NCI-H446 (cell line): Measurements from ENCODE around the gene KLHL29.
A peak's percentile ranks its signal among the peaks of the same experiment; 100 is the strongest.

Experiments
- DNase-seq, 2 experiments: peaks; one replicate each; lab custom pipeline; 2025; lab: John Stamatoyannopoulos, UW

KLHL29 gene

DNA sequence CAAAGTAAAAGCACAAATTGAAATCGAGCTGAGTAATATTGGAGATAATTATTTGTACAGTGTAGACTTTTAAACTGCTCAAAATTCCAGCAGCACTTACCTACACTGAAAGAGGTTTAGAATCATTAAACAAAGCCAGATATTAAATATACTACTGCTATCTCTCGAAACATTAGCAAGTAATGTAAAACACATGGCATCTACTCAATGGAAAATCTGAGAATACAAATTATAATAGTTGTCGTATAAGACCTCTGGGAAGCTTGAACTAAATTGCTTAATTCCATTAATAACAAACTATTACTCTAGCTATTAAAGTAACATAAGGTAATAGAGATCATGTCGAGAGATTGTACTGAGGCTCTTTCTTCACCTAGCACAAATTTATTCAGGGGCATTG, 108.9 kb downstream of the KLHL29 start:
- no peak for DNase-seq

GRCh38 chr2:23494286-23494685, 109.3 kb downstream of the KLHL29 start:
- no peak for DNase-seq

GRCh38 chr2:23495661-23496114, 110.7 kb downstream of the KLHL29 start:
- peak; percentile 58 to 88 for DNase-seq

GRCh38 chr2:23496456-23496855, 111.5 kb downstream of the KLHL29 start:
- no peak for DNase-seq

DNA sequence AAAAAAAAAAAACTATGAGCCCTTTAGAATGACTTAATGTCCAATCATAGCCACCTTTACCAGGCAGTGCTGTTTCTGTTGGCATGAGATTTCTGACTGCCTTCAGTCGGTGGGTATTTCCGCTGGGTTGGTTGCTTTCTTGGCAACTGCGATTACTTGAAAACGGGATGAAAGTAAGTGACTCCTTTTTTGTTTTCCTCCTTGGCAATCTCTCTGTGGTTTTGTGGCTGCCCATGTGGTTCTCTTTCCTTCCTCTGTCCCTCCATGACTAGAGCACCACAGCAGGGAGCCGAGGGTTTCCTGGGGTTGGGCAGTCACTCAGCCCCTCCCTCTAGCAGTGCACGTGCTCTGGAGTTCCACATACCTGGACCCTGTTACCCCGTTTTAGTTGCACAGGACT, 112.1 kb downstream of the KLHL29 start:
- peak in 1 of 2 experiments; percentile 64 for DNase-seq

DNA sequence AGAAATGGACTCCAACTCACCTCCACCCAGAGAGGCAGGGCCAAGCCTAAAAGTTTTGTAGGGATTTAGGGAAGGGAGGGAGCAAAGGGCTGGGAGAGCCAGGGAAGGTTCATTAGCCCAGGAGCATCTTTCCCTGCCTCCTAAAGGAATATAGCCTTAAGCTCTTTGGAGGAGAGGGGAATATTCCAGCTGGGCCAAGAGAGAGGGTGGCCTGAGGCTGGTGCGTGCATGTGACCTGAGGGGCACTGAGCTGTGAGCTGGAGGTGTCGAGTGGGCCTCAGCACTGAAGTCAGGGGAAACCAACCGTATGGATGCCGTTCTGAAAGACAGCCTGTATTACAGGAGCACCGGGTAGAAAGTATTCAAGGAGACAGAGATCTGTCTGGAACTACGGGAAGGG, 112.6 kb downstream of the KLHL29 start:
- DNase-seq: no peak

GRCh38 chr2:23498943-23499342, 114.0 kb downstream of the KLHL29 start:
- no peak for DNase-seq

GRCh38 chr2:23499439-23499838, 114.5 kb downstream of the KLHL29 start:
- no peak for DNase-seq

- DNase-seq: no peak
These were observed 115.9 kb downstream of the KLHL29 start for GRCh38 chr2:23500836-23501235.

GRCh38 chr2:23502096-23502495, 117.1 kb downstream of the KLHL29 start:
- no peak for DNase-seq

DNA sequence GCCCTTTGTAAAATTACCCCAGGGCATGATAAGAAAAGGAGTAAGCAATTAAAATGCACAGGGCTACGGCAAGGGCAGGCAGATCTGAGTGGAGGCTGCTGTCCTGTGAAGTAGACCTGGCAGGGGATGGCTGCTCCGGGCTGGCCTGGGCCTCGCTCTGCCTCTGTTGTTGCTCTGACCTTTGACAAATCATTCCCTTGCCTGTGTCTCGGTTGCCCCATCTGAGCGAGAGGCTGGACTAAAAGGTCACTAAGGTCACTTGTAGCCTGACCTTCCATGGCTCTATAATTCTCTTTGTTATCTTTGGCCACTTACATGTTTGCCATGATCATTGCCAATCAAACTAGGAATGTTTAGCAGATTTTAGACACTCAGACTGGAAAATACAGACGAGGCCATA, 118.1 kb downstream of the KLHL29 start:
- no peak for DNase-seq

DNA sequence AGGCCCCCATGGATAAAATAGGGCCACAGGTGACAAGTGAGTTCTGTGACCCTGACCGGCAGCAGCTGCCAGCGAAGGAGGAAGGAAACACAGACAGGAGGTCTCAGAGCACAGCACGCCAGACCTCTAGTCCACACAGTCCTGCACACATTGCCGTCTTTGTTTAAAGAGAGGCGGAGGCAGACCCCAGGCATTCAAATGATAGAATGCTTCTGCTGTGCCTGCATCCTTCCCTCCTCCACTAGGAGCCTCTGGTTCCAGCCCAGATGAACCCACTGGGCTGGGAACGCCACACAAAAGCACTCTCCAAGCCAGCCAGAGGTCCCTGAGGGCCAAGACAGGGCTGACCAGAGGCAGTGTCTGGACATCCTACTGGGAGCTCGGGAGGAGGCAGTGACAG, 118.7 kb downstream of the KLHL29 start:
- DNase-seq: no peak

DNA sequence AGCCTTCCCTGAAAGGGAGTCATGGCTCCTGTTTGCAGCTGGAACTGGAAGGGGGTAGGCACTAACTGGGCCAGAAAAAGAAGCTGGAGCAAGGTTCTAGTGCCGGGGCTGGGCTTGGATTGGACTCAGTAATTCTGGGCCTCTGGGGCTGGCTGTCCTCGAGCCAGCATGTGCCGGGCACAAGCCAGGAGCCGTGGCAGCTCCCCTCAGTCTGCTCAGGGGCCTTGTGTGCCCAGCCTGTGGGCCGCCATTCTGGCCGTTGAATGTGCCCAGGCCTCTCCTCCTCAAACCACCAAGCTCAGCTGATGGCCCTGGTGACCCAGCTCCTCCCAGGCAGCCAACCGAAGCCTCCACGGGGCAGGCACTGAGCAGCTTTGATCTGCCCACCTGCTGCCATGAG, 119.6 kb downstream of the KLHL29 start:
- DNase-seq: no peak

DNA sequence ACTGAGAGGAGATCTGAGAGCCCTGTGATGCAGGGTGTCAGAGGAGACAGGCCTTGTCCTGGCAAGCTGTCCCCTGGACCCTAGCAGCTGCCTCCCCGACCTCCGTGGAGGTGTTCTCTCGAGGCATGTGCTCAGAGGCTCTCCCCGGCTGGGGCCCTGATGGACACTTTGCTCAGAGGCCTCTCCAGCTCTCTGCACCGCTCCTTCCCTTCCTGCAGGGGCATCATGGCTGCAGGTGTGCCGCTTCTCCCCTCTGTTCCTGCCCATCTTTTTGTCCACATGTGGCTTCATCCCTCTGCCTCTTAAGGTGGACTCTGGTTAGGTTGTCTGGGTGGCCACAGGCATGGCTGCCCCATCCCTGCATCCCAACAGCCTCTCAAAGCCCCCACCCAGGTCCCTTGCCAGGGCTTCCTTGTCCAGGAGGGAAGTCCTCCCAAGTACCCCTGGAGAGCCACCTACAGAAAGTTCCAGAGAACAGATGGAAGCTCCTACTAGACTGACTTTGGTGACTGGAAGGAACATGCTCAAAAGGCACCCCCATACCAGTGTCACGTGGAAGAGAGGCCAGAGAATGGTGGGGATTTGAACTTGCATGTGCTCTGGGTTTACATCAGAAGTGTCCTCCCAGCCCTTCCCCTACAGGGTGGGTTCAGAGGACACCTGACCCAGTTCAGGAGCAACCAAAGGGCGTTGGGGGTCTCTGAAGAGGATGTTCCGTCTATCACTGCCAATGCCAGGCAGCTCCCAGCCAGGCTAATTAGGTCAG, 120.4 kb downstream of the KLHL29 start:
- no peak for DNase-seq

GRCh38 chr2:23505984-23506380, 121.0 kb downstream of the KLHL29 start:
- DNase-seq: no peak

- no peak for DNase-seq
These were observed 121.7 kb downstream of the KLHL29 start for GRCh38 chr2:23506531-23507266.

- DNase-seq: no peak
These were observed 122.5 kb downstream of the KLHL29 start for GRCh38 chr2:23507267-23508065.

DNA sequence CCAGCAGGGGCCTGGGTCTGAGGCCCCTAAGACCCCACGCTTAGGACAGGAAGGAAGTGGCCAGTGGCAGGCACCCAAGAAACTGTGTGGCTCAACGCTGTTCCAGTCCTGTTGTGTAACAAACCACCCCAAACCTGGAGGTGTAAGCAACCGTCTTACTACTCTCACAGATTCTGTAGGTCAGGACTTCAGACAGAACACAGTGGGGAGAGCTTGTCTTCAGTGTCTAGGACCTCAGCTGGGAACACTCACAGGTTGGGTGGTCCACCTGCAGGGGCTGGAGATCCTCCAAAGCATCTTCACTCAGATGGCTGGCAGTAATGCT, 123.0 kb downstream of the KLHL29 start:
- no peak for DNase-seq

GRCh38 chr2:23509103-23509502, 124.1 kb downstream of the KLHL29 start:
- no peak for DNase-seq

- DNase-seq: no peak
These were observed 124.8 kb downstream of the KLHL29 start for GRCh38 chr2:23509596-23510292.

- no peak for DNase-seq
These were observed 125.5 kb downstream of the KLHL29 start for GRCh38 chr2:23510471-23510870.

DNA sequence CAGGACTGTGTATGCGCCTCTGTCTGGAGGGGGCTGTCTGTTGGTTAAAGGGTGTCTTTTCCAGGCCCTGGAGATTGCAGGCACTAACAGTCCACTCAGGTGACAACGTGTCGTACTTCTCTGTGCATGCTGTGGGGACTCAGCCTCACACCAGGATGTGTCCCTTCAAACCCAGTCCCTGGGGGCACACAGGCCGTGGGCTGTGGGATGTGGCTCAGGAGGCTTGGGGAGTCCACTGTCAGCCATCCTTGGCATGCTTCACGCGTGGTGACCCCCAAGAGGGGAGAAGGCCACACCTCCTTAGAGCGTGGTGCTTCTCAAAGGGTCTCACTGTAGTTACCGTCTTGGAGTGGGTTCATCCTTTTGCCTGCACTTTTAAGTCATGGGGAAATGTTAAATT, 127.8 kb downstream of the KLHL29 start:
- DNase-seq: no peak
